ENCODE data around the gene HOXB8.
A peak's percentile ranks its signal among the peaks of the same experiment; 100 is the strongest.

Gene HOXB8

GRCh38 chr17:48587276-48588073 is 27.6 kb downstream of the HOXB8 start:
- H3K9ac ChIP-seq (ENCODE audit: low read length), result no peak overlapping the region
- no peak overlapping the region for H2AFZ ChIP-seq (ENCODE audit: low read depth, low read length)
- no peak overlapping the region for H3K4me3 ChIP-seq (ENCODE audit: low read length)
- no peak for TF ChIP-seq EZH2phosphoT487 (IDR thresholded peaks at IDR 0.05; ENCODE audit: low read depth)
- TF ChIP-seq, protein P1, sequence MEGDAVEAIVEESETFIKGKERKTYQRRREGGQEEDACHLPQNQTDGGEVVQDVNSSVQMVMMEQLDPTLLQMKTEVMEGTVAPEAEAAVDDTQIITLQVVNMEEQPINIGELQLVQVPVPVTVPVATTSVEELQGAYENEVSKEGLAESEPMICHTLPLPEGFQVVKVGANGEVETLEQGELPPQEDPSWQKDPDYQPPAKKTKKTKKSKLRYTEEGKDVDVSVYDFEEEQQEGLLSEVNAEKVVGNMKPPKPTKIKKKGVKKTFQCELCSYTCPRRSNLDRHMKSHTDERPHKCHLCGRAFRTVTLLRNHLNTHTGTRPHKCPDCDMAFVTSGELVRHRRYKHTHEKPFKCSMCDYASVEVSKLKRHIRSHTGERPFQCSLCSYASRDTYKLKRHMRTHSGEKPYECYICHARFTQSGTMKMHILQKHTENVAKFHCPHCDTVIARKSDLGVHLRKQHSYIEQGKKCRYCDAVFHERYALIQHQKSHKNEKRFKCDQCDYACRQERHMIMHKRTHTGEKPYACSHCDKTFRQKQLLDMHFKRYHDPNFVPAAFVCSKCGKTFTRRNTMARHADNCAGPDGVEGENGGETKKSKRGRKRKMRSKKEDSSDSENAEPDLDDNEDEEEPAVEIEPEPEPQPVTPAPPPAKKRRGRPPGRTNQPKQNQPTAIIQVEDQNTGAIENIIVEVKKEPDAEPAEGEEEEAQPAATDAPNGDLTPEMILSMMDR (IDR thresholded peaks at IDR 0.05; ENCODE audit: low read depth, low read length), result no peak
- peaks cover 40% of the 10 kb centered on the region for H3K27me3 ChIP-seq (ENCODE audit: low read depth, low read length)
- no peak overlapping the region for H3K4me2 ChIP-seq (ENCODE audit: low read length)
- H3K9me3 ChIP-seq (ENCODE audit: insufficient read depth, low read length), result no peaks in the 10 kb centered on the region
- no peak overlapping the region for H3K27ac ChIP-seq (ENCODE audit: low read length)
- no peaks in the 10 kb centered on the region for H3K79me2 ChIP-seq (ENCODE audit: low read length)
- no peaks in the 10 kb centered on the region for H4K20me1 ChIP-seq (ENCODE audit: insufficient read depth, low read length)
- H3K4me1 ChIP-seq (ENCODE audit: low read length), result peaks cover 46% of the 10 kb centered on the region
- H3K36me3 ChIP-seq (replicated peaks; ENCODE audit: low read depth, low read length), result no peaks in the 10 kb centered on the region

DNA sequence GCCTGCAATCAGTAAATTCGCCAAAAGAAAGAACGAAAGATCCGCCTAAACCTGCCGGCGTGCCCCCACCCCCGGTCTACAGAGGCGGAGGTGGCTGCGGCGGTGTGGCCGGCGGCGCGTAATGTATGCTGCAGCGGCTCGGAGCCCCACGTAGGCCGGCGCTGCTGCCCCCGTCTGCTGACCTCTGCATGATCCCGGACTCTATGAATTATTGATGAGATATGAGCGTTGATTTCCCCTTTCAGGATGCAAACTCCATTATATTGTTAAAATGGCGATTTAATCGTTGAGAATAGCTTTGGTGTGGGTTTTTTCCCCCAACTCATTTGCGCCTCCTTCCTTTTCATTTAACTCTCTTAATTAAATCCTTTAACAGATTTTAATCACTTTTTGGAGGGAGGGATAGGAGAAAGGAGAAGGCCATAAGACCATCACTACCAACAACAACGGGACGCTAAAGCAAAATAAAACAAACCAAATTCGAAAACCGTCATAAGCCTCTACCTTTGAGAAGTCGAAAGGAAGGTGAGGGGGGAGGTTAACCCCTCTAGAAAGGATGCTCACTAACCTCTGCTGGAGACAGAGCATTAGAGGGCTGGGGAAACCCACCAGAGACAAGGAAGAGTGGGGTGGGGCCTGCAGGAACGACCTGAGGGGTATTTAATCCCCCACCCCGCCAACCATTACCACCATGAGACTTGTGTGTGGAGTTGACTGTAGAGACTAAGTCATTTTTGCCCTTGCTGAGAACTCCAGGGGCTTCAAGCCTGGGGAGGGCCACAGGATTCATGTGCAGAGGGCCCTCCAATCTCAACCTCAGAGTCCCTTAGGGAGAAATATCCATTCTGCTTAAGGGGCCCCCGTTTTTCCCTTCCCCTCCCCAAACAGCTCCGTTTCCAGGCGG is 28.5 kb downstream of the HOXB8 start:
- Histone ChIP-seq H2AFZ (ENCODE audit: low read depth, low read length) (peak overlapping the region; percentile 44; the same call in 1 of the 2 replicates), H3K27ac (ENCODE audit: low read length) (no peak overlapping the region), H3K27me3 (ENCODE audit: low read depth, low read length) (peaks cover 39% of the 10 kb centered on the region), H3K4me3 (ENCODE audit: low read length) (peak overlapping the region; percentile 95), H3K4me1 (ENCODE audit: low read length) (peaks cover 46% of the 10 kb centered on the region), H3K4me2 (ENCODE audit: low read length) (peak overlapping the region; percentile 98), H3K9ac (ENCODE audit: low read length) (peak overlapping the region; percentile 71), H3K79me2 (ENCODE audit: low read length) (peaks cover 5% of the 10 kb centered on the region; the same call in 1 of the 2 replicates), H3K36me3 (replicated peaks; ENCODE audit: low read depth, low read length) (no peaks in the 10 kb centered on the region), H3K9me3 (ENCODE audit: insufficient read depth, low read length) (no peaks in the 10 kb centered on the region), H4K20me1 (ENCODE audit: insufficient read depth, low read length) (no peaks in the 10 kb centered on the region)
- TF ChIP-seq, protein P1 (IDR thresholded peaks at IDR 0.05; ENCODE audit: low read depth, low read length), result no peak
- TF ChIP-seq EZH2phosphoT487 (IDR thresholded peaks at IDR 0.05; ENCODE audit: low read depth), result no peak

GRCh38 chr17:48584223-48584741 is 30.8 kb downstream of the HOXB8 start:
- no peaks in the 10 kb centered on the region for H3K9me3 ChIP-seq (ENCODE audit: insufficient read depth, low read length)
- H3K4me2 ChIP-seq (ENCODE audit: low read length), result peak overlapping the region; percentile 98
- H3K27me3 ChIP-seq (ENCODE audit: low read depth, low read length), result peaks cover 34% of the 10 kb centered on the region
- H4K20me1 ChIP-seq (ENCODE audit: insufficient read depth, low read length), result no peaks in the 10 kb centered on the region
- H3K4me3 ChIP-seq (ENCODE audit: low read length), result peak overlapping the region; percentile 95
- no peak overlapping the region for H2AFZ ChIP-seq (ENCODE audit: low read depth, low read length)
- H3K27ac ChIP-seq (ENCODE audit: low read length), result no peak overlapping the region
- TF ChIP-seq, protein P1 (IDR thresholded peaks at IDR 0.05; ENCODE audit: low read depth, low read length), result no peak
- no peak for TF ChIP-seq EZH2phosphoT487 (IDR thresholded peaks at IDR 0.05; ENCODE audit: low read depth)
- H3K36me3 ChIP-seq (replicated peaks; ENCODE audit: low read depth, low read length), result no peaks in the 10 kb centered on the region
- peaks cover 53% of the 10 kb centered on the region for H3K4me1 ChIP-seq (ENCODE audit: low read length)
- peak overlapping the region; percentile 93 for H3K9ac ChIP-seq (ENCODE audit: low read length)
- H3K79me2 ChIP-seq (ENCODE audit: low read length), result peaks cover 14% of the 10 kb centered on the region; the same call in 1 of the 2 replicates

All from OCI-LY3 (cell line).